Measurements from ENCODE around the gene SLC7A6.

Gene SLC7A6

GRCh38 chr16:68348639-68349445 is 84.5 kb downstream of the SLC7A6 start:
- DNase-seq: no peak

GRCh38 chr16:68349838-68350410 is 85.6 kb downstream of the SLC7A6 start:
- no peak for DNase-seq

- no peak for DNase-seq
Observed at GRCh38 chr16:68350813-68351350, 86.6 kb downstream of the SLC7A6 start.

Measured in NCI-H1436 (cell line).